ENCODE data around the gene XRCC4. TPM values are rescaled to one million over a fixed set of nuclear protein-coding genes. Genes with fewer than 3 reads are reported as not detected.

The XRCC4 gene
- polyA plus RNA-seq, 1 donor (not counting 4 experiments of a cell fraction or from before 2014, with no cell fraction given) = 10.9 TPM

- Histone ChIP-seq H3K9me3 (ENCODE audit: control insufficient read depth, low read depth, low read length) (no peaks in the 10 kb centered on the region), H3K9me1 (ENCODE audit: control insufficient read depth, extremely low read depth, insufficient read depth, low read length) (no peaks in the 10 kb centered on the region), H3K36me3 (ENCODE audit: control insufficient read depth in 2 of 2, extremely low read depth in 1 of 2, insufficient read depth in 2 of 2, low read length in 2 of 2) (no peaks in the 10 kb centered on the region), H3K27ac (ENCODE audit: control insufficient read depth, insufficient read depth, low read length) (no peak overlapping the region), H3K9ac (ENCODE audit: control insufficient read depth, extremely low read depth, insufficient read depth, low read length) (no peak overlapping the region), H4K20me1 (ENCODE audit: control insufficient read depth, extremely low read depth, insufficient read depth, low read length) (no peaks in the 10 kb centered on the region), H2AFZ (ENCODE audit: control insufficient read depth, low read length) (no peak overlapping the region), H3K79me2 (ENCODE audit: control insufficient read depth, insufficient read depth, low read length) (no peaks in the 10 kb centered on the region), H3K4me3 (ENCODE audit: control insufficient read depth in 2 of 3, extremely low read depth in 1 of 3, insufficient read depth in 2 of 3, low read depth in 1 of 3, low read length in 3 of 3) (no peak overlapping the region), H3K27me3 (ENCODE audit: control insufficient read depth, extremely low read depth, insufficient read depth, low read length) (no peaks in the 10 kb centered on the region), H3K4me2 (ENCODE audit: control insufficient read depth, extremely low read depth, insufficient read depth, low read depth, low read length) (no peak overlapping the region), H3K4me1 (ENCODE audit: control insufficient read depth, extremely low read depth, insufficient read depth, low read length) (peaks cover 18% of the 10 kb centered on the region)
- DNase-seq (ENCODE audit: low read depth, low spot score) (no peak), FAIRE-seq (peak; percentile 49)
- TF ChIP-seq CTCF (optimal IDR thresholded peaks at IDR 0.05 in 1 of 3, IDR thresholded peaks at IDR 0.05 in 1 of 3, conservative IDR thresholded peaks at IDR 0.05 in 1 of 3; ENCODE audit: extremely low read depth in 1 of 3, insufficient read depth in 2 of 3, low read length in 3 of 3) = no peak
- no peak for TF ChIP-seq EZH2 (IDR thresholded peaks at IDR 0.05; ENCODE audit: low read length)
- dilution Hi-C loops (cut with MboI; ENCODE audit: extremely low pct_ligation_motif_present, low sequenced_read_pairs) = no loop called here
Measured at GRCh38 chr5:83251849-83252248, 174.5 kb downstream of the XRCC4 start.

GRCh38 chr5:83253720-83254119 lies 176.4 kb downstream of the XRCC4 start:
- no peaks in the 10 kb centered on the region for H3K27me3 ChIP-seq (ENCODE audit: control insufficient read depth, extremely low read depth, insufficient read depth, low read length)
- no peaks in the 10 kb centered on the region for H3K36me3 ChIP-seq (ENCODE audit: control insufficient read depth in 2 of 2, extremely low read depth in 1 of 2, insufficient read depth in 2 of 2, low read length in 2 of 2)
- dilution Hi-C loops (cut with MboI; ENCODE audit: extremely low pct_ligation_motif_present, low sequenced_read_pairs) = no loop called here
- H3K4me2 ChIP-seq (ENCODE audit: control insufficient read depth, extremely low read depth, insufficient read depth, low read depth, low read length) = no peak overlapping the region
- no peaks in the 10 kb centered on the region for H3K9me3 ChIP-seq (ENCODE audit: control insufficient read depth, low read depth, low read length)
- no peaks in the 10 kb centered on the region for H3K9me1 ChIP-seq (ENCODE audit: control insufficient read depth, extremely low read depth, insufficient read depth, low read length)
- FAIRE-seq (no peak), DNase-seq (ENCODE audit: low read depth, low spot score) (no peak)
- H3K4me3 ChIP-seq (ENCODE audit: control insufficient read depth in 2 of 3, extremely low read depth in 1 of 3, insufficient read depth in 2 of 3, low read depth in 1 of 3, low read length in 3 of 3) = no peak overlapping the region
- no peak overlapping the region for H3K9ac ChIP-seq (ENCODE audit: control insufficient read depth, extremely low read depth, insufficient read depth, low read length)
- peaks cover 20% of the 10 kb centered on the region for H3K4me1 ChIP-seq (ENCODE audit: control insufficient read depth, extremely low read depth, insufficient read depth, low read length)
- H3K27ac ChIP-seq (ENCODE audit: control insufficient read depth, insufficient read depth, low read length) = no peak overlapping the region
- TF ChIP-seq CTCF (optimal IDR thresholded peaks at IDR 0.05 in 1 of 3, IDR thresholded peaks at IDR 0.05 in 1 of 3, conservative IDR thresholded peaks at IDR 0.05 in 1 of 3; ENCODE audit: extremely low read depth in 1 of 3, insufficient read depth in 2 of 3, low read length in 3 of 3) (no peak), EZH2 (IDR thresholded peaks at IDR 0.05; ENCODE audit: low read length) (no peak)
- H4K20me1 ChIP-seq (ENCODE audit: control insufficient read depth, extremely low read depth, insufficient read depth, low read length) = no peaks in the 10 kb centered on the region
- no peak overlapping the region for H2AFZ ChIP-seq (ENCODE audit: control insufficient read depth, low read length)
- no peaks in the 10 kb centered on the region for H3K79me2 ChIP-seq (ENCODE audit: control insufficient read depth, insufficient read depth, low read length)

Measured in keratinocyte (primary cell).